HepG2 (cell line): ENCODE data around the gene TOB1. TPM values are rescaled to one million over a fixed set of nuclear protein-coding genes. Genes with fewer than 3 reads are reported as not detected.

ENCODE experiments used
- AFF4 ChIP-seq: sonication (generic); formaldehyde crosslinking; IDR thresholded peaks from 2 replicates; pipeline ENCODE4 v1.4.0; 2020; ENCODE audit warnings: missing genetic modification reagents
- CCAR2 ChIP-seq: fragments of 200-400 bp; formaldehyde crosslinking; optimal IDR thresholded peaks from 2 replicates; pipeline ENCODE3; 2018; ENCODE audit warnings: low read depth, mild to moderate bottlenecking, low read length, moderate library complexity
- CHD4 ChIP-seq: fragments of 200-600 bp; sonication (generic); IDR thresholded peaks from 2 replicates; pipeline ENCODE4 v1.7.0; 2017; ENCODE audit warnings: mild to moderate bottlenecking, low read length, borderline replicate concordance
- MAFF ChIP-seq: IDR thresholded peaks from 2 replicates; pipeline ENCODE4 v1.6.1; 2011; ENCODE audit warnings: low read depth, low read length, improper control_type of control experiment
- REL ChIP-seq: sonication (generic); formaldehyde crosslinking; conservative IDR thresholded peaks from 2 replicates; pipeline ENCODE4 v1.8.0; 2022; ENCODE audit warnings: mild to moderate bottlenecking, missing genetic modification reagents, moderate library complexity
- SNAPC4 ChIP-seq: sonication (generic); formaldehyde crosslinking; IDR thresholded peaks from 2 replicates; pipeline ENCODE4 v1.4.0; 2020; ENCODE audit warnings: mild to moderate bottlenecking, missing genetic modification reagents
- ZBTB38 ChIP-seq: sonication (generic); formaldehyde crosslinking; IDR thresholded peaks from 2 replicates; pipeline ENCODE4 v1.5.1; 2020; ENCODE audit warnings: mild to moderate bottlenecking, missing genetic modification reagents
- ZNF180 ChIP-seq: sonication (generic); formaldehyde crosslinking; IDR thresholded peaks from 2 replicates; pipeline ENCODE4 v1.4.0; 2020; ENCODE audit warnings: low read depth, missing genetic modification reagents, borderline replicate concordance
- ZNF207 ChIP-seq: fragments of 450-650 bp; IDR thresholded peaks from 2 replicates; pipeline ENCODE4 v1.6.1; 2016; ENCODE audit warnings: antibody characterized with exemption, borderline replicate concordance
- ZNF225 ChIP-seq: sonication (generic); formaldehyde crosslinking; IDR thresholded peaks from 2 replicates; pipeline ENCODE4 v1.4.0; 2020; ENCODE audit warnings: mild to moderate bottlenecking, missing genetic modification reagents
- ZNF256 ChIP-seq: sonication (generic); formaldehyde crosslinking; conservative IDR thresholded peaks from 2 replicates; pipeline ENCODE4 v1.4.0; 2020; ENCODE audit warnings: missing genetic modification reagents
- ZNF280D ChIP-seq: sonication (generic); formaldehyde crosslinking; IDR thresholded peaks from 2 replicates; pipeline ENCODE4 v1.5.1; 2020; ENCODE audit warnings: mild to moderate bottlenecking, missing genetic modification reagents
- ZNF556 ChIP-seq: sonication (generic); formaldehyde crosslinking; IDR thresholded peaks from 2 replicates; pipeline ENCODE4 v1.4.0; 2020; ENCODE audit warnings: mild to moderate bottlenecking, missing genetic modification reagents, borderline replicate concordance
- ZNF766 ChIP-seq: sonication (generic); formaldehyde crosslinking; IDR thresholded peaks from 2 replicates; pipeline ENCODE4 v1.5.0; 2020; ENCODE audit warnings: missing genetic modification reagents, borderline replicate concordance
- polyA plus RNA-seq, 8 experiments: library from polyadenylated mRNA; depleted of rRNA in 3 of 8; stranded (reverse) in 7 of 8; unstranded in 1 of 8; fragments of >200 nt; fragmentation: Illumina TruSeq in 4 of 8; extraction: Trizol in 4 of 8; gene quantifications; 2 replicates each; pipeline versions ENCODE4 v1.2.1 to v1.2.3, GENCODE V29; 2011 to 2016; ENCODE audit warnings: low read depth in 4 of 8, missing spikeins in 1 of 8, mixed read lengths in 1 of 8; ENCODE audit not compliant: insufficient read depth in 1 of 8
- total RNA-seq, 5 experiments: library from RNA; depleted of rRNA; stranded (reverse); fragments of >200 nt; fragmentation: Illumina TruSeq; extraction: Trizol; gene quantifications; 2 replicates each; pipeline ENCODE4 v1.2.3, GENCODE V29; 2016; ENCODE audit warnings: low read depth in 1 of 5

TOB1 gene
- total and polyA plus RNA-seq, 2 of the 13 experiments (the other 11 are each of a cell fraction or from before 2014, with no cell fraction given), result 21.9 to 57.7 TPM

GRCh38 chr17:50908860-50909764, 43.0 kb upstream of the TOB1 start (continued):
- TF ChIP-seq SNAPC4 (CRISPR knock-in tag), result peak; percentile 77; the same call in 1 of the 2 replicates
- no peak for TF ChIP-seq CCAR2
- no peak for TF ChIP-seq AFF4 (CRISPR knock-in tag)
- no peak for TF ChIP-seq ZNF207
- no peak for TF ChIP-seq ZNF225 (CRISPR knock-in tag)
- TF ChIP-seq CHD4, result no peak
- no peak for TF ChIP-seq MAFF
- no peak for TF ChIP-seq ZNF256
- TF ChIP-seq ZNF766 (CRISPR knock-in tag), result no peak
- no peak; the same call in 1 of the 2 replicates for TF ChIP-seq ZNF280D (CRISPR knock-in tag)
- TF ChIP-seq ZNF180, result no peak
- TF ChIP-seq REL (CRISPR knock-in tag), result no peak
- peak; percentile 26; the same call in 1 of the 2 replicates for TF ChIP-seq ZBTB38 (CRISPR knock-in tag)
- 0 out of 2 replicates have a peak, but pooled peaks have one; percentile 73 for TF ChIP-seq ZNF556 (CRISPR knock-in tag)
